NCI-H2081 (cell line): ENCODE results near the gene S100A10.
A peak's percentile ranks its signal among the peaks of the same experiment; 100 is the strongest.

Experiments
- DNase-seq, 2 experiments: peaks; one replicate each; lab custom pipeline; 2025; lab: John Stamatoyannopoulos, UW

The S100A10 gene

GRCh38 chr1:151964510-151964909 lies 29.1 kb downstream of the S100A10 start:
- no peak for DNase-seq

GRCh38 chr1:151963288-151963687 lies 30.4 kb downstream of the S100A10 start:
- no peak for DNase-seq

DNA sequence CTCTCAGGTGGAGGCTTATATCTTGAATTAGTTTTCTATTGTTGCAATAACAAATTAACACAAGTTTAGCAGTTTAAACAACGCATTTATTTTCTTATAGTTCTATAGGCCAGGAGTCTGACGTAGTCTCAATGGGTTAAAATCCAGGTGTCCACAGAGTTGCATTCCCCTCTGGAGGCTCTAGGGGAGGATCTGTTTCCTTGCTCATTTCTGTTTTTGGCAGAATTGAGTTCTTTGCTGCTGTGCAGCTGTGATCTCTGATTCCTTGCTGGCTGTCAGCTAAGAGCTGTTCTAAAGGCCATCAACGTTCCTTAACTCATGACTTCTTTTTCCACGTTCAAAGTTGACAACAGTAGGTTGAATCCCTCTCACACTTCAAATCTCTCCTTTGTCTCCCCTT lies 31.8 kb downstream of the S100A10 start:
- DNase-seq = no peak

- no peak for DNase-seq
These were observed 32.7 kb downstream of the S100A10 start for GRCh38 chr1:151960780-151961513.

DNA sequence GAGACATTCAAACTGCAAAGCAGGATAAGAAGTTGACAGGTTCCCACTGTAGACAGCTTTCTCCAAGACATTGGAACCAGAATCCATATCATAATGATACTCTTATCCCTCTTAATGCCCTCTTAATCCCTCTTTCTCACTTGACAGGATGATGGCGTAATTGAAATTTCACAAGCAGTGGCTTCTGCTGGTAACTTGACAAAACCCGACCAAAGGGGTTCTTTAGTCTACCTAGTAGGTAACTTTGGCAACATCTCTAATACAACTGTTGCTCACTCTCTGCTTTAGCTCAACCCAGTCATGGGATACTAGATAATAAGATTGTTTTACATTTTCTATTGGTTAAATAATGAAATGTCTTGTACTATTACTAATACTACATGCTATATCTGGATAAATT lies 34.7 kb downstream of the S100A10 start:
- no peak for DNase-seq

GRCh38 chr1:151956957-151957497 lies 36.6 kb downstream of the S100A10 start:
- no peak for DNase-seq

GRCh38 chr1:151953409-151954094 lies 40.1 kb downstream of the S100A10 start:
- no peak for DNase-seq

DNA sequence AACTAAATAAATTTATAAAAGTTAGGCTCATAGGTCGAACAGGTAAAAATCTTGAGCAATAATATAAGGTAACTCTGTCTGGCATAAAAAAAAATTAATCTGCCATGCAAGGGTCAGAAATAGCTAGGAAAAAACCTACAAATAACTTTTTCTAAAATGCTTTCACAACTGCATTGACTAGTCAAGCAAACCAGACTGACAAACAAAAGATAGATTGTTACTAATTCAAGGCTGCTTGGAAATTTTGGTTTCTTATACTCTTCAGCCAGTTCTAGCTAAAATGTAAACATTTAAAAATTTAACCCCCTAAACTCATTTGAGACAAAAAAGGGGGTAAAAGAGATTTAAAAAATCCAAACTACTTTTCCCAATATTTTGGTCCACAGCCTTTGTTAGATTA lies 40.8 kb downstream of the S100A10 start:
- no peak for DNase-seq

GRCh38 chr1:151949371-151950193 lies 44.1 kb downstream of the S100A10 start:
- DNase-seq = no peak

DNA sequence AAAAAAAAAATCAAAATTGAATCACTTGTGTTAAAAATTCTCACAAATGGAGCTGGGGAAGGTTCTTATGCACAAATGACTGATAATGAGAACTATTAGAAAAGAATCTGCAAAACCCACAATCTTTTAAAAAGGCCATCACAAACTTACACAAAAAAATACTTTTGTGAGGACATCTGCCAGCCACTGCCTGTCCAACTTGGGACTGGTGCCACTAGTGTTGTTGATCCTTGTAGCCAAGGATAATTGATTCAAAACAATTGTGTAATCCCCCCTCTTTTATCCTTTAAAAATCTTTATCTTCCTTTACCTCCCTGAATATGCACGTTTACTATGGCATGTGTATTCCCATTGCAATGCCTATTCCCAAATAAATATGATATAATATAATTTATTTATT lies 45.2 kb downstream of the S100A10 start:
- no peak for DNase-seq

GRCh38 chr1:151947140-151947539 lies 46.5 kb downstream of the S100A10 start:
- DNase-seq = no peak

- peak; percentile 72 to 79 for DNase-seq
These were observed 47.6 kb downstream of the S100A10 start for GRCh38 chr1:151945725-151946722.

- no peak for DNase-seq
These were observed 48.6 kb downstream of the S100A10 start for GRCh38 chr1:151944857-151945575.

DNA sequence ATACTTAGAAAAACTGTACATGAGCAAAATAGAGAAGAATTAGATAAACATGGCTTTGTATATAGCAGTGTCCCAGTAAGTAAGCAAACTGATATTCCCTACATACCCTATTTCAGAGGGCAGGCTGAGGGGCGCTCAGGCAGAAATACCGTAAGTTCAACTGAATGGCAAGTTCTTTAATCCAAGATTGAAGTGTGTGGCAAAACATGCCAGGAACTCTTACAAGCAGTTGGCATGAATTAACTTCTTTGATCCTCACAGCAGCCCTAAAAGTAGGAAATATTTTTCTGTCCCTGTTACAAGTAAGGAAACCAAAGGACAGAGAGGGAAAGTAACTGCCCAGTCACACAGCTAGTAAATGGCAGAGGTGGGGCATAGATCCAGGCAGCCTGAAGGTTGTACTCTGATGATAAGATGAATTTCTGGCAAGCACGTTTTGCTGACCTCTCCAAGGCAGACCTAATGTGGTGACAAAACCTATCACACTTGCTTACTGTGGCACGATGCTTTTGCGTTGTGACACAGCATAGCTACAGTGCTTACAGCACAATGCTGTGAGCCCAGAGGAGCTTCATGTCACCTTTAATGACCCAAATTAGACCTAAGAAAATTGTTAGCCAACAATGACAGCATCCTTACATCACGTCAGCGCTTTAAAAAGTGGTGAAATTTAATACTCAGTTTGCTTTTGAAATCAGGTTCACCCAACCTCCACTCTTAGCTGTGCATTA lies 49.4 kb downstream of the S100A10 start:
- no peak for DNase-seq

GRCh38 chr1:151943591-151943990 lies 50.1 kb downstream of the S100A10 start:
- DNase-seq = no peak

- DNase-seq = no peak
These were observed 50.8 kb downstream of the S100A10 start for GRCh38 chr1:151942882-151943281.

DNA sequence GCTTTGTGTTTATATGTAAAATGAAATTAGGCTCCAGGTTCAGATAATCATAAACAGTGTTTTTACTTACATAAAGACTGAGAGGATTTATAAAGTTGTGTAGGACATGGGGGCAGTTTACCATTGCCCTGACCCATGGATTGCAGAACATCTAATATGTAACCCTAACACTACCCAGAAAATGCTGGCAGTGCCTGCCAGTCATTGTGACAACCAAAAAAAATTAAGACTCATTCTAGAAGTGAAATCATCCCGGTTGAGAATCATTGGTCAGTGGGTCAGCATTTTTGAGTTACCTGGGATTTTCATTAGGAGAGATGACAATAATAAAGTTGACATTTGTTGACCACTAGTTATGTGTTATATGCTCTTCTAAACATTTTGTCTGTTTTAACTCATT lies 53.1 kb downstream of the S100A10 start:
- no peak for DNase-seq

DNA sequence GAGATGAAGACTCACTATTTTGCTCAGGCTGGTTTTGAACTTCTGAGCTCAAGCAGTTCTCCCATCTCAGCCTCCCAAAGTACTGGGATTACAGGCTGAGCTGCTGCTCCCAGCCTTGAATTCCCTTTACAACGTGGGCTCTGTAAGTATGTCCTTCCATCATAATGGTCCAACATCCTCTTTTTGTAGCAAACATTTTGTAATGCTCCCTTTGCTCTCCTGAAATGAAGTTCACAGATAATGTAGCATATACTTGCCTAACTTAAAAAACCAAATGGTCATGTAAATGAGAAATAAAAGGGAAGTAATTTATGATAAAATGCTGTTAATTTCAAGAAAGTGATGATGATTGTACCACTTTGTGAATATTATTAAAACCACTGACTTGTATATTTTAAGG lies 53.9 kb downstream of the S100A10 start:
- DNase-seq = no peak

GRCh38 chr1:151939141-151939540 lies 54.5 kb downstream of the S100A10 start:
- DNase-seq = no peak

GRCh38 chr1:151936653-151937052 lies 57.0 kb downstream of the S100A10 start:
- no peak for DNase-seq
